Activated CD4-positive, CD25-positive, alpha-beta regulatory T cell treated with anti-CD3 and anti-CD28 coated beads, Interleukin-2, amount 50 U/mL, for 24 hours (primary cell): ENCODE results near the gene MRPS11.
"Not testable (repeated sequence)": the region's sequence is repeated elsewhere in the genome, so short reads cannot be mapped to it uniquely, and the experiment has no call there.

Source experiments
- ATAC-seq, 2 donors: fragments of 150-1000 bp; cut with Tn5 transposase; one replicate each; pipeline ENCODE4 v1.10.0; 2021; ENCODE audit warnings: mild to moderate bottlenecking in 1 of 2, moderate library complexity in 1 of 2

Gene MRPS11

DNA sequence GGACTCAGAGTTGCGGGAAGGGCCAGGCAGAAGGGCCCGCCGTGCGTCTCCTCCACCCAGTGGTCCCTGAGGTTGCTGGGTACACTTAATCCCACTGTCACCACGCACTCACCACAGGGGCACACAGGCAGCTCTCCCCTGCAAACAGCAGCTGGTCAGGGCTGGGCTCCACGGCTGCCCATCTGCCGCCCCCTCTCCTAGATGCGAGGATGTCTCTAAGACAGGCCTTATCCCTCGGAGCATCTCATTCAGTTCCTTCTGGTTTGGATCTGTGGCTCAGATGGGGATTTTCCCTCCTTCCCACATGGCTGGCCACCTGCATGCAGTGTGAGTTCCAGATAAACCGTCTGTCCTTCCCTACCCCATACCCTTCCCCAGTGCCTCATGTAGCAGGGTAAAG, 26.3 kb downstream of the MRPS11 start:
- ATAC-seq, result no peak

DNA sequence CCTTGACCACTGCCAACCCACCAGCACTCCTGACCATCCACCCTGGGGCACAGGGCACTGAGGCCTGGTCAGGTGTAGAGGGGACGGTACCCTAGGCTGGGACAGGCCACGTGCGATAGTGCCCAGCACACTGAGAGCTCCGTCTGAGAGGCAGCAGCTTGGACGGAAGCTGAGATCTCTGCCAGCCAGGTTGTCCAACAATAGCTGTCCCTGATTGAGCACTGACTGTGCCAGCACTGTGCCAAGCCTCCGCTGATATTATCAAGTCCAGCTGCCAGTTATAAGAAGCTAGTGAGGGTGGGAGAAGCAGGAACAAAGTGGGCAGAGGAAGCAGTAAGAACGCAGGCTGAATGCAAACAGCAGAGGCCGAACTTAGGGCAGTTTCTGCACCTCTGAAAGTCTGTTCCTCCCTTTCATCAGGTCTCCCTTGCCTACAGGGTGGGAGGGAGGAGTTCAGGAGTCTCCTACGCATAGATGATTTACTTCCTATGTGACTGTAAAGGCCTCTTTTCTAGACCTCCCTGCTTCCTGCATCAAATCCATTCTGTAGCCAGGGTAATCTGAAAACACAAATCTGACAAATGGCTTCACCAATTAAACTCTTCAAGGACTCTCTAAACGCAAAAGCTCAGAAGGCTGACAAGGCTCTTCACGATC, 29.7 kb downstream of the MRPS11 start:
- no peak for ATAC-seq

DNA sequence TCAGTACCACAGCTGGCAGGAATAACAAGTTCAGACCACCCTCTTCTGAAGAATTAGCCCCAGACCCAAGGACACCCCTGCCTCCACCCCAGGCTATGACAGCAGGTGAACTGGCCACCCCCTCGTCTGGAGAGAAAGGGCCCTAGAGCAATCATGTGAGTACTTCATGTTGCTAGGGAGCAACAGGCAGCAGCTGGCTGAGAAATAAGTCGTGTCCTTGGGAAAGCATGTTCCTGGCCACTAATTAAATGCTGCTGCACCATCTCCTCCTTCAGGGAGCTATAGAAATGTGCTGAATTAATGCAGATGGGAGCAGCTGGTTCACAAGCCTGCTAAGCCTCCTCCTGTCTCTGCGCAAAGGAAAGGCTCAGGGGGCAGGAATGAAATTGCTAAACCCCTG, 31.5 kb downstream of the MRPS11 start:
- ATAC-seq, result no peak

DNA sequence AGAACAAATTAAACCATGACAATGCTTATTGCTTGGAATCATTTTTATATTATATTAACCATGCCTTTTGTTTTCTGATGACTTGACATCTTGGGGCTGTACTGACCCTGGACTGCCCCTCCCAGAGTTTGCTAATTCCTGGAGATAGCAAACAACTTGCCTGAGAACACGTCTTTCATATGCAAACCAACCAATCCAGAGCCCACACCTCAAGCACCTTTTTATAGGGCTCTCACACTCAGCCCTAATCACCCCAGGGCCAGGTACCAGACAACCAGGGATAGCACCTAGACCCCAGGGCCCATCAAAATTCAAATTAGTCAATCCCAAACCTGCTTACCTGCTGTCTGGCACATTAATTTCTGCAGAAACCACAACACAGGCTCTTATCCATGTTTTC, 36.9 kb downstream of the MRPS11 start:
- no peak for ATAC-seq

DNA sequence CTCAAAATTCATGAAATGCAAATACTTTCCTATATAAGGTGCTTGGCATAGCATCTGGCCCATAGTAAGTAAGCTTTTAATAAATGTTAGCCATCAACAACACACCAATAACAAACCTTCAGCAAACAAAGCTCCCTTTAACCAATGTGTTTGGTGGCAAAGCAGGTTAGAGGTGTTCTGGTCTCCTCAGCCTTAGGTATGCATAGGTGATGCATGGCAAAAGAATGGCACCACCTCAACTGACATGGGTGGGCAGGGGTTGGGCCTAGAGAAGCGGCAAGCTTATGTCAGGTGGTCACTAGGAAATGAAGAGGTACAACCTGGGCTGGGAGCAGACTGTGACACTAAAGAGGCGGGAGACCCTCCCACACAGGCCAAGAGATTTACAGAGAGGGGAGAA, 38.2 kb downstream of the MRPS11 start:
- ATAC-seq, result no peak

DNA sequence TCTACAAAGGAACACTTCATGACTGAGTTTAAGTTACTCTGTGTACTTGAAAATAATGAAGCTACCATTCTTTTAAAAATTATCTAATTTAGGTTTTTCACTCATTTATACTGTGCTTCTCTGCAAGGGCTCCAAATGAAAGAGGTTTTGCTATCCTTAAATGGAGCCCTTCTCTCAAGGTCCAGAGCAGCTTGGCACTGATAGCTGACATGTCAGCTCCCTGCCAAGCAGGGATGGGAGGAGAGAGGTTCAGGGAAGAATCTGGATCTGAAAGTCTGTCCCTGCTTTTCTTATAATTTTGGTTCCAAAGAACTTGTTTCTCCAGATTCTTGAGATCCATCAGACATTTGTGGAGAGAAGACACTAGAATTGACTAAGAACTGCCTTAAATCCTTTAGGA, 39.1 kb downstream of the MRPS11 start:
- no peak for ATAC-seq

DNA sequence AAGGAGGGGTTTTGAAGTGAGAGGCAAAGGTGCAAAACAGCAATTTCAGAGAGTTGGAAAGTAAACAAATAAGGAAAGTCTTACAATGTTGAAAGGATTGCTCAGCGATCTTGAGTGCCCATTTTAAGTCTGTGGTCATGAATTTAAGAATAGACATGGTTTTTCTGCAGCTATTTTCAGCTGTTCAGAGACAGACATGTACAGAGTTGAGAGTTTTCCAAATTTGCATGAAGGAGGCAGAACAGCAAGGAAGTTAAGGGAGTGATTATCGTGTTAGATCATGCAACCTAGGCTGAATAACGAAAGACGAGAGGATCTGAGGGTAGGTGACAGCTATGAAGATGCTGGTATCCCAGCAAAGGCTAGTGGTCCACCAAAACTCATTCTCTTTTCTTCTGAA, 41.8 kb downstream of the MRPS11 start:
- ATAC-seq, result no peak

DNA sequence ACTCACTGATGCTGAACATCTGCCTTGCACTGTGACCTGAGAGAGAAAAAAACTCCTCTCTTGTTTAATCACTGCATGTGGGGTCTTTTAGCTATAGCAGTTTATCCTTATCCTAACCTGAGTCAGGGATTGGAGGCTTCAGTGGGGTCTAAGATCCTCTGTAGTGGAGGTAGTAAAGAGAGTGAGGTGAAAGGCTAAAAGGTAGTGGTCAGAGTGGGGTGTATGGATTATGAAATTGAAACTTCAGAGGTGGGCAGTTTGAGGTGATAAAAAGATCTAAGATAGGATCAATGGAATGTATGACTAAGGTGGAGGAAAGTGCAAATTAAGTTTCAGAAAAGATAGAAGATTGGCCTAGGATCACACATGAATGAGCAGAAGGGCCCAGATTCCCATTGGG, 42.5 kb downstream of the MRPS11 start:
- ATAC-seq, result no peak

DNA sequence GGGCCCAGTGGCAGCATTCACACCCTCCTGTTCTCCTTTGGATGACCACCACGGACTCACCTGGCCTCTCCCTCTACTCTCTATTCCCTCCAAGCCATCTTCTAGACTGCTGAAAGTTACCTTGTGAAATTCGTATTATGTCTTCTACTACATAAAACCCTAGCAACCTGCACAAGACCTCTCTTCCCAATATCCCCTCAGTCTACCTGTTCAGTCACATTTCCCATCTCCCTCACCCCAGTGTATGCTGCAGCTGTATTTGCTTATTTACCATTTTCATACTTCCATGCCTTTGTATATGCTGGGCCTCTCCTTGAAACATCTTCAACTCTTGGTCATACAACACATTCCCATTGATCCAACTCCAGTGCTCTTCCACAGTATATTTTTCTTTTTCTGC, 43.7 kb downstream of the MRPS11 start:
- no peak for ATAC-seq

DNA sequence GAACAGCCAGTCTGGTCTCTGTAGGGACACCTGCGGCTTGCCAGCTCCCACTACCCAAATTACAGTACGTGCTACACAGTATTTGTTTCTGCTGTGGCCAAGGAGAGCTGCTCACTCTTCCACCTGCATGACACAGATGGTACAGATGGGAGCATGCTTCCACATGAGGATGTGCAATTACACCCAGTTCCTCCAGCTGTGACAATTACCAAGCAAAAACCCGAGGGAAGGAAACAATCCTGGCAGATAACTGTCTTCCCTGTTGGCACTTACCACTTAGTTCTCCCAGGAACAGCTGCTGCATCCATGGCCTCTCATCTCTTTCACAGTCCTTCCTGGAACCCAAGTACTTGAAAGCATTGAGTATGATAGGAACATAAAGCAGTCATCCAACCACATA, 44.6 kb downstream of the MRPS11 start:
- ATAC-seq, result no peak

DNA sequence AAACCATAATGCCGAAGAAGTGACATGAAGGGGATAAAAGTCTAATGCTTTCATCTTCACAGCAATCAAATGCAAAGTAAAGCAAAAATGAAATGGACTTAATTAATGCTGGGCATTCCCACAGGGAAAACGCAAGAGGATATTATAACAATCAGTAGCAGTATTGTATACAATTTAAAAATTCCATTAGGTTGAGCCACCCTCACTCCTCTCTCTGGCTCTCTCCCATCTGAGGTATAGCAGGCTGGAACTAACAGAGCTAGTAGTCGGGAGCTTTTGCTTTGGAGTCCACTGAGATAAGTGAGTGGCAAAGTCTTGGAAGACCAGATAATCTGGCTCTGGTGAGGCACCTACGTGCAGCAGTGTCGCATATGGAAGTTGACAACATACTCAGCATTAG, 45.1 kb downstream of the MRPS11 start:
- ATAC-seq, result no peak

DNA sequence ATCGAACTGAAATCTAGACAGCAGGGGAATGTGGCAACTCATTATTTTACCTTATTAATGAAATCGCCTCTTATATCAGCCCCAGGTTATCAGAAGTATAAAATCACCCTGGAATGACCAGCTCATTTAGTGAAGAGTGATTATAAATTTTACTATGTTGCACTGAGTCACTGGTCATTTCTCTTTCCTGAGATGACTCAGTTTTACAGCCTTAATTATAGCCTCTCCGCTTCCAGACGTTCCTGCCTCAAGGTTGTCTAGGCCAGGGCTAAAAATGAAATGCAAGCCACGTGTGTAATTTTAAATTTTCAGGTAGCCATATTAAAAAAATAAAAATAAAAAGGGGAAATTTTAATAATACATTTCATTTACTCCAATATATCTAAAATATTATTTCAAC, 45.7 kb downstream of the MRPS11 start:
- no peak for ATAC-seq

DNA sequence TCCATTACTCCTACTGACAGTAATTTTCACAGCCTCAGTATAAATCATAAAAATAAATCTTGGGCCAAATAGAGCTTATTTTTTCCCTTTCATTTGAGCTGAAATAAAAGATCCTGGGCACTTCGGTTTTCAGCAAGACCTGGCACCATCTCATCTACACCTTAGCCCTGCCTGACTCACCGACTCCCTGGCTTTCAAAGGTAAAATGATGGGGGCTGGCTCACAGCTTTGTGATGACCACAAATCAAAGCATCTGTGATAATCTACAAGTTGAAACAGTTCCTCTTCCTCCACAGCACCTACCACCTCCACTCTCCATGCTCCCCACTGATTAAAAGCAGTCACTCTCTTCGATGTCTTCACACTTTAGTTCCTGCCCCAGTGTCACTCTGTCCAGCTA, 51.4 kb downstream of the MRPS11 start:
- no peak for ATAC-seq

DNA sequence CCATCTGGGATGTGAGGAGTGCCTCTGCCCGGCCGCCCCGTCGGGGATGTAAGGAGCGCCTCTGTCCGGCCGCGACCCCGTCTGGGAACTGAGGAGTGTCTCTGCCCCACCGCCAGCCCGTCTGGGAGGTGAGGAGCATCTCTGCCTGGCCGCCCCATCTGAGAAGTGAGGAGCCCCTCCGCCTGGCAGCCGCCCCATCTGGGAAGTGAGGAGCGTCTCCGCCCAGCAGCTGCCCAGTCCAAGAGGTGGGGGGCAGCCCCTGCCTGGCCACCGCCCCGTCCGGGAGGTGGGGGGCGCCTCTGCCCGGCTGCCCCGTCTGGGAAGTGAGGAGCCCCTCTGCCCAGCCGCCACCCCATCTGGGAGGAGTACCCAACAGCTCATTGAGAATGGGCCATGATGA, 56.6 kb downstream of the MRPS11 start:
- not testable (repeated sequence) for ATAC-seq

DNA sequence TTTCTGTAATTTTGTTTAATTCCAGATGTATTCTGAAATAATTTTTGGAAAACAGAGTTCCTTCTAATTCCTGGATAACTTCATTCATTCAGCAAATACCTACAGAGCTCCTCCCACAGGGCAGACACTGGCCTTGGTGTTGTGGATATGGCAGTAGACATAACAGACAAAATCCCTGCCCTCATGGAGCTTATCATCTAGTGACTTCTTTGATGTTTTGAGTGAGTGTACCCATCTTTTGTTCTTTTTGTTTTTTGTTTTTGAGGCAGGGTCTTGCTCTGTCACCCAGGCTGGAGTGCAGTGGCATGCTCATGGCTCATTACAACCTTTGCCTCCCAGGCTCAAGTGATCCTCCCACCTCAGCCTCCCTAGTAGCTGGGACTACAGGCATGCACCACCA, 57.9 kb downstream of the MRPS11 start:
- ATAC-seq, result no peak

DNA sequence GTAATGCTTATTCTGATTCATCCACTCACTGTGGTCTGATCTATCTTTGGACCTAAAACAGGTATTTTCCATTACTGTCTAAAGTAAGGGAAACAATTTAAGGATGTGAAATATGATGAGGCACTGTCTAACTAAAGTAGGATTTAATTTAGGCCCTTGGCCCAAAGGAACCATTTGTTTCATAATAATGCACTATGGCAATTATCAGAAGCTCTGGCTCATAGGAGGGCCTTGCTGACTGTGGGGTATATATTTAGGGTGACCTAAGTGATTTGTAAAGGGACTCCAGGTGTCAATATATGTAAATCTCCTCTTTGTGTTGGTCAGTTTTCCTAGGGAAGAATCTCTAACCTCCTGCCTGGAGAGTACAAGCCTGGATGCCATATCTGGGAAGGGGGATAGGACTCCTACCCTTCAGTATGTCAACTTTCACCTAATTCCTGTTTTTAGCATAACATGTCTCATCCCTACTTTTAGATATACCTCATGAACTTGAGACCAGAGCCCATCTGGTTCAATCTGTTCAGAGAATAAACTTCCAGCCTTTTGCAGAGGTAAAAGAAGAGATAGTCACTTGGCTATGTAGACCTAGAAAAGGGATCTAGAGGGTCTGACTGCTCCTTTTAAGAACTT, 58.9 kb downstream of the MRPS11 start:
- no peak for ATAC-seq

DNA sequence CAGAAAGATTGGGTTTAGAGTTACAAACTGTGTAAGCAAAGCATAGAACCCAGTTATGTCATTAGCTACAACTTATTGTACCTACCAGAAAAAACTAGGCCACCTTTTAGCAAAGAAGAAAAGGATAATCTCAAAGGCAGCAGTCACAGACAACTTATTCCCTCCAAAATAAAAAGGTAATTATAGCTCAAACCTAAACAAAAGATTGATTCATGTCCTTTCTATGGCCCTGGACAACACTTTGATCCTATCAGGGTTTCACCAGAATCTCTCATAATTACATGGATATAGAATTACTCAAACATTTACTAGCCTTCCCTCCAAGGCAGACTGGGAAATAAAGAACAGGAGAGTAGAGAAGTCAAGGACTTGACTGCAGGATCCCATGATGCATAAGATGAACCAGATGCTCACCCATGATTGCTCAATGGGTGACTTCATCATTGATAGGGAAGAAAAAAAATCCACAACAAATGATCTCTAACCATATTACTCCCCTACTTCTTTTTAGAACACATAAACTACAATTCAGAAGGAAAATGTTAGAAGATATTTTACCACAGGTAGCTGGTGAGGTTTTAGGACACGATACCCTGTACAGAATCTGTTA, 61.6 kb downstream of the MRPS11 start:
- ATAC-seq, result no peak
